HG03108 (cell line): ENCODE results near the gene CCS.
"Not testable (repeated sequence)": the region's sequence is repeated elsewhere in the genome, so short reads cannot be mapped to it uniquely, and the experiment has no call there.

Source experiments
- ATAC-seq: cut with Tn5 transposase; IDR thresholded peaks from one replicate; pipeline ENCODE4 v1.9.1; 2021; ENCODE audit warnings: moderate library complexity; ENCODE audit not compliant: unreplicated experiment

The CCS gene

DNA sequence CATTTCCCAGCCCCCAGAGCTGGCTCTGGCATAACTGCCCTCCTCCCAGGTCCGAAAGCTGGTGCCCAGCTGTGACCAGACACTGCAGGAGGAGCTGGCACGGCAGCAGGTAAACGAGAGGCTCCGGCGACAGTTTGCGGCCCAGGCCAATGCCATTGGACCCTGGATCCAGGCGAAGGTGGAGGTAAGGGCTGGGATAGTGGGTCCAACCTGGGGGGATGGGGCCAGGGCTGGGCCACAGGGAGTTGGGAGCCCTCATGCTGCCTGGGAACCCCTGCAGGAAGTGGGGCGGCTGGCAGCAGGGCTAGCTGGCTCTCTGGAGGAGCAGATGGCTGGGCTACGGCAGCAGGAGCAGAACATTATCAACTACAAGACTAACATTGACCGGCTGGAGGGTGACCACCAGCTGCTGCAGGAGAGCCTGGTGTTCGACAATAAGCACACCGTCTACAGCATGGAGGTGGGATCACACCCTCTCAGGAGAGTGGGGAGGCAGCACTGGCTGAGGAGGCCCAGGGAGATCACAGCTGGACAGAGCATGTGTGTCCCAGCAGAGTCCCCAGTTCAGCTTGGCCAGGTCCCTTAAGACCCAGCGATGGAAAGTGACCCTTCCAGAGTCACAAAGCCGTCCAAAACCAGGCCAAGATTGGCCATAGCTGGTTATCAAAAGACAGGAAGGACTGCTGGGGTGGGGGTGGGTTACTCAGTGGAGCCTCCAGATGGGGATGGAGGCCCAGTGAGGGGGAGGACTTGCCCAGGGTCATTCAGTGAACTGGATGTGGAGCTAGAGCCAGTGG is 31.6 kb upstream of the CCS start:
- ATAC-seq: no peak

DNA sequence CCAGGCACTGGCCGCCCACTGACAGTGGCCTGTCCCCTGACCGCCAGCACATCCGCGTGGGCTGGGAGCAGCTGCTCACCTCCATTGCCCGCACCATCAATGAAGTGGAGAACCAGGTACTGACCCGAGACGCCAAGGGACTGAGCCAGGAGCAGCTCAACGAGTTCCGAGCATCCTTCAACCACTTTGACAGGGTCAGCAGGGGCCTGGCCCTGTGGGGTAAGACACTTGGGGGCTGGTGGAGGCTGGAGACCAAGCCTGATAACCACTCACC is 31.1 kb upstream of the CCS start:
- ATAC-seq: no peak

DNA sequence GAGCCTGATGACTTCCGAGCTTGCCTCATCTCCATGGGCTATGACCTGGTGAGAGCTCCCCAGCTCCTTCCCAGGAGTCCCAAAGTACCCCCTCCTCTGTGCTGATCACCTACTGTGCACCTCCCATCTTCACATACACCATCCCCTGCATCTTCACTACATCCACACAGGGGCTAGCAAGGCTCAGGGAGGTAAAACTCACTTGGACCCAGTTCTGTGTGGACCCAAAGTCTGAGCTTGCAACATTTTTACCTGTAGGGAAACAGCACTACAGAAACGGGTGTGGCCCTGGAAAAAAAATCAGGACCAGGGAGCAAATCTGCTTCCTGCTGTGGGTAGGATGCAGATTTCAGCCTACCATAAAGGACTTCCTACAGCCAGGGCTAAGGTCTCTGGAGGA is 30.7 kb upstream of the CCS start:
- ATAC-seq: no peak

DNA sequence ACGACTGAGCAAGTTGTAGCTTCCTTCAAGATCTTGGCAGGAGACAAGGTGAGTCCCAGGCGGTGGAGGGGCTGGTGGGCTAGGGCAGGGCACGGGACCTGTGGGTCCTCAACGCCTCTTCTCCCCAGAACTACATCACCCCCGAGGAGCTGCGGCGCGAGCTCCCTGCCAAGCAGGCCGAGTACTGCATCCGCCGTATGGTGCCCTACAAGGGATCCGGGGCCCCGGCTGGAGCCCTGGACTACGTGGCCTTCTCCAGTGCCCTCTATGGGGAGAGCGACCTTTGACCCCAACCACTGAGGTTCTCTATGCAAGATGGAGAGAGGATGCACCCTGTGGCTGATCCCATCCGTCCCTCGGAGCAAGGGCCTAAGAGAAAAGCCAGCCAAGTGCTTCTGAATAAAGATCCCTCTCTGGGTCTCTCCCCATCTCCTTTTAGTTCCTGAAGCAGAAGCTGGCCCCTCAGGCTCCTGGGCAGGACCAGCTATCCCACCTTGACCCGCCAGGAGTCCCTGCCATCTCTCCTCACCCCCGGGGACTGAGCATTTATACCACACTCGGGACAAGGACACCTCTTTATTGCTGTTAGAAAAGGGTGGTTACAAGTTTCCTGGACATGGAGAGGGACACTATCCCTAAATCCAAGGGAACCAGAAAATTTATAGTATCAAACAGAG is 29.9 kb upstream of the CCS start:
- no peak for ATAC-seq

GRCh38 chr11:66563832-66564231 is 29.2 kb upstream of the CCS start:
- ATAC-seq: no peak

DNA sequence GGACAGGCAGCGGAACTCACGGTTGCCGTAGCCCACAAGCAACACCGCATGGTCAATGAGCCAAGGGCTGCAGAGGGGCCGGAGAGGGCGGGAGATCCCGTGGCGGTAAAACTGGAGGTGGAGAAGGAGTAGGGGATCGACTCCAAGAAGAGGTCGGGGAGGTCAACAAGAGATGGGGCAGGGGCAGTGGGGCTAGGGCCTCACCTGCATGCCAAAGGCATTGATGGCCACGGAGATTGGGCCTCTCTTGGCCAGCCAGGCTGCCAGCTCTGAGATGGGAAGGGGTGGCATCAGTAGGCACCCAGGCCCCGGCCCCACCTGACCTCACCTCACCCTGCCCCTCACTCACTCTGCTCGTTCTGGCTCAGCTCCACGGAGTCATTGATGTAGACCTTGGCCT is 28.4 kb upstream of the CCS start:
- ATAC-seq: no peak

DNA sequence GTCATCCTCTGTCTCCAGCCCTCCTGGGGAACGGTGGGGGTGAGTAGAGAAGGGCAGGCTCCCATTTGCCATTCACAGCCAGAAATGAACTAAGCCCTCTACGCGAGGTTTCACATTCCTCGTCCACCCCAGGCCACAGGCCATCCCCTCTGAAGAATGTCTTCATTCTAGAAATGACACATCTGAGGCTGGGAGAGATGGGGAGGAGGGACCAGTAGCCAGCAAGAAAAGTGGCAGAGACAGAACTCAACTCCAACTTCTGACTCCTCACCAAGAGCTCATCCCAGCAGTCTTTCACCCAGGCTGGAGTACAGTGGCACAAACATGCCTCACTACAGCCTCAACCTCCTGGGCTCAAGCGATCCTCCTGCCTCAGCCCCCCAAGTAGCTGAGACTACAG is 28.0 kb upstream of the CCS start:
- ATAC-seq: no peak

GRCh38 chr11:66566221-66566620 is 26.8 kb upstream of the CCS start:
- ATAC-seq: no peak

GRCh38 chr11:66567787-66568123 is 25.2 kb upstream of the CCS start:
- no peak for ATAC-seq

- no peak for ATAC-seq
These were observed 24.7 kb upstream of the CCS start, which contains the start of gene CTSF for GRCh38 chr11:66568124-66568916. TSS of gene CTSF (minus strand) at chr11:66568606. CDS start at chr11:66568486, 120 bp downstream.

DNA sequence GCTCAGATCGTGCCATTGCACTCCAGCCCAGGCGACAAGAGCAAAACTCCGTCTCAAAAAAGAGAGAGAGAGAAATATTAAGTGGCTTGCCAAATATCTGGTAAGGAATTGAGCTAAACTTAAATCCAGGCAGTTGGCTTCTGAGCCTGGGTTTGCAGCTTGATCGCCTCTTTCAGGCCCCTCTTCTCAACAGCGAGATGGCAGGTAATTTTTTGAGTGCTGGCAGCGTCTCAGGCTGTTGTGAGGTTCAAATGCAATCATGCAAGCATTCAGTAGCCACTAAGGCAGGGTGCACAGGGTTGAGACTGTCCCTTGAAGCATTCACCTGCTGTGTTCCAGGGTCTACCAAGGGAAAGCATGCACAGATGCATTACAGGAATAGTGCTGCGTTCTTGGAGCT is 23.9 kb upstream of the CCS start:
- ATAC-seq: no peak

GRCh38 chr11:66570079-66570849 is 22.7 kb upstream of the CCS start:
- no peak for ATAC-seq

- ATAC-seq: no peak
These were observed 22.2 kb upstream of the CCS start for GRCh38 chr11:66570850-66571180.

- no peak for ATAC-seq
These were observed 13.9 kb upstream of the CCS start for GRCh38 chr11:66579017-66579606.

GRCh38 chr11:66580803-66581202 is 12.2 kb upstream of the CCS start:
- ATAC-seq: no peak

- no peak for ATAC-seq
These were observed 11.7 kb upstream of the CCS start for GRCh38 chr11:66581261-66581660.

GRCh38 chr11:66582565-66583147 is 10.3 kb upstream of the CCS start:
- ATAC-seq: not testable (repeated sequence)

GRCh38 chr11:66585447-66585846 is 7.5 kb upstream of the CCS start:
- ATAC-seq: not testable (repeated sequence)

- no peak for ATAC-seq
These were observed 6.8 kb upstream of the CCS start for GRCh38 chr11:66586136-66586535.

DNA sequence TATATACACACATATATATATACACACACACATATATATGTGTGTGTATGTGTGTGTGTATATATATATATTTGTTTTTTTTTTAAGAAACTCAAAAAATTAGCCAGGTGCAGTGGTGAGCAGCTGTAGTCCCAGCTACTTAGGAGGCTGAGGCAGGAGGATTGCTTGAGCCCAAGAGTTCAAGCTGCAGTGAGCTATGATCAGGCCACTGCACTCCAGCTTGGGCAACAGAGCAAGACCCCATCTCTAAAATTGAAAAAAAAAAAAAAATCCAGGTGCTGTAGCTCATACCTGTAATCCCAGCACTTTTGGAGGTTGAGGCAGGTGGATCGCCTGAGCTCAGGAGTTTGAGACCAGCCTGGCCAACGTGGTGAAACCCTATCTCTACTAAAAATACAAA is 3.7 kb upstream of the CCS start:
- not testable (repeated sequence) for ATAC-seq
